Keratinocyte (primary cell): Measurements from ENCODE around the gene ELF5. TPM values are rescaled to one million over a fixed set of nuclear protein-coding genes. Genes with fewer than 3 reads are reported as not detected.

Source experiments
- DNase-seq: peaks from one replicate; pipeline ENCODE4 v3.0.0-alpha.2; 2011; ENCODE audit warnings: low read depth, missing footprints, low spot score
- FAIRE-seq: peaks from 2 replicates; lab custom pipeline; 2011; peaks lifted over from hg19 to GRCh38; lab: Jason Lieb, UNC
- H2AFZ ChIP-seq: 2 replicates; pipeline ENCODE4 v1.6.0; 2012; ENCODE audit warnings: low read length, control low read depth, inconsistent platforms; ENCODE audit not compliant: control insufficient read depth
- H3K27ac ChIP-seq: 2 replicates; pipeline ENCODE4 v1.5.1; 2011; ENCODE audit warnings: low read length; ENCODE audit not compliant: control insufficient read depth, insufficient read depth
- H3K27me3 ChIP-seq: 3 replicates; pipeline ENCODE4 v1.6.0; 2011; ENCODE audit warnings: low read length; ENCODE audit not compliant: control insufficient read depth, insufficient read depth; ENCODE audit errors: extremely low read depth
- H3K36me3 ChIP-seq, 2 experiments: 2 replicates in 1 of 2; 3 replicates in 1 of 2; pipeline ENCODE4 v1.5.1; 2011; ENCODE audit warnings: low read length in 2 of 2, mild to moderate bottlenecking in 1 of 2; ENCODE audit not compliant: control insufficient read depth in 2 of 2, insufficient read depth in 2 of 2; ENCODE audit errors: extremely low read depth in 1 of 2
- H3K4me1 ChIP-seq: 3 replicates; pipeline ENCODE4 v1.5.1; 2011; ENCODE audit warnings: low read length; ENCODE audit not compliant: control insufficient read depth, insufficient read depth; ENCODE audit errors: extremely low read depth
- H3K4me2 ChIP-seq: 3 replicates; pipeline ENCODE4 v1.6.0; 2011; ENCODE audit warnings: low read depth, low read length; ENCODE audit not compliant: control insufficient read depth, insufficient read depth; ENCODE audit errors: extremely low read depth
- H3K4me3 ChIP-seq, 3 experiments: fragments of 200-600 bp in 1 of 3; sonication (generic) in 1 of 3; 2 replicates in 2 of 3; 3 replicates in 1 of 3; pipeline ENCODE4 v1.5.1; 2011 to 2016; ENCODE audit warnings: low read length in 3 of 3, mild to moderate bottlenecking in 3 of 3, control low read depth in 2 of 3, inconsistent platforms in 1 of 3, low read depth in 1 of 3, mixed read lengths in 1 of 3, mixed run types in 1 of 3, moderate library complexity in 1 of 3; ENCODE audit not compliant: control insufficient read depth in 2 of 3, insufficient read depth in 2 of 3; ENCODE audit errors: extremely low read depth in 1 of 3
- H3K79me2 ChIP-seq: 2 replicates; pipeline ENCODE4 v1.6.0; 2012; ENCODE audit warnings: low read length; ENCODE audit not compliant: control insufficient read depth, insufficient read depth
- H3K9ac ChIP-seq: 3 replicates; pipeline ENCODE4 v1.6.0; 2011; ENCODE audit warnings: low read length; ENCODE audit not compliant: control insufficient read depth, insufficient read depth; ENCODE audit errors: extremely low read depth
- H3K9me1 ChIP-seq: 3 replicates; pipeline ENCODE4 v1.6.0; 2011; ENCODE audit warnings: low read length; ENCODE audit not compliant: control insufficient read depth, insufficient read depth; ENCODE audit errors: extremely low read depth
- H3K9me3 ChIP-seq: 2 replicates; pipeline ENCODE4 v1.5.1; 2012; ENCODE audit warnings: low read depth, low read length; ENCODE audit not compliant: control insufficient read depth
- H4K20me1 ChIP-seq: 3 replicates; pipeline ENCODE4 v1.6.0; 2011; ENCODE audit warnings: low read length; ENCODE audit not compliant: control insufficient read depth, insufficient read depth; ENCODE audit errors: extremely low read depth
- EZH2 ChIP-seq: IDR thresholded peaks from one replicate; pipeline ENCODE4 v1.6.1; 2012; ENCODE audit warnings: inconsistent platforms, mild to moderate bottlenecking, low read length, moderate library complexity
- dilution Hi-C: fragments of 300-500 bp; cut with MboI; formaldehyde crosslinking; loops from one replicate; pipeline ENCODE4 v1.7.0; 2020; ENCODE audit warnings: low sequenced_read_pairs; ENCODE audit not compliant: extremely low pct_ligation_motif_present
- polyA plus RNA-seq, 5 experiments: library from polyadenylated mRNA; depleted of rRNA in 3 of 5; stranded (reverse) in 3 of 5; stranded (forward) in 1 of 5; unstranded in 1 of 5; fragments of >200 nt; gene quantifications; 1 replicate in 1 of 5; 2 replicates in 3 of 5; 3 replicates in 1 of 5; pipeline versions ENCODE4 v1.2.1 to v1.2.3, GENCODE V29; 2011 to 2012; ENCODE audit warnings: missing spikeins in 2 of 5, low read depth in 1 of 5, low replicate concordance in 1 of 5
- TF ChIP-seq, protein P1 (sequence below), 3 experiments: IDR thresholded peaks in 1 of 3; conservative IDR thresholded peaks in 1 of 3; optimal IDR thresholded peaks in 1 of 3; 2 replicates in 2 of 3; 3 replicates in 1 of 3; pipeline versions ENCODE3 to v1.5.1; 2011; ENCODE audit warnings: low read length in 3 of 3, mild to moderate bottlenecking in 3 of 3, moderate library complexity in 2 of 3, control low read depth in 1 of 3, inconsistent platforms in 1 of 3; ENCODE audit not compliant: insufficient read depth in 2 of 3; ENCODE audit errors: extremely low read depth in 1 of 3

The ELF5 gene
- polyA plus RNA-seq, 1 donor (not counting 4 experiments of a cell fraction or from before 2014, with no cell fraction given): not detected

GRCh38 chr11:34495239-34495723 lies 18.3 kb downstream of the ELF5 start:
- Histone ChIP-seq H3K4me2 (no peak overlapping the region), H3K79me2 (no peaks in the 10 kb centered on the region), H3K9ac (no peak overlapping the region), H3K36me3 (no peaks in the 10 kb centered on the region), H3K27ac (no peak overlapping the region), H3K9me1 (no peaks in the 10 kb centered on the region), H2AFZ (no peak overlapping the region), H3K9me3 (no peaks in the 10 kb centered on the region), H3K4me1 (no peaks in the 10 kb centered on the region), H3K27me3 (peaks cover 3% of the 10 kb centered on the region), H3K4me3 (no peak overlapping the region), H4K20me1 (no peaks in the 10 kb centered on the region)
- DNase-seq (no peak), FAIRE-seq (no peak)
- dilution Hi-C loops: no loop called here
- TF ChIP-seq, protein P1, sequence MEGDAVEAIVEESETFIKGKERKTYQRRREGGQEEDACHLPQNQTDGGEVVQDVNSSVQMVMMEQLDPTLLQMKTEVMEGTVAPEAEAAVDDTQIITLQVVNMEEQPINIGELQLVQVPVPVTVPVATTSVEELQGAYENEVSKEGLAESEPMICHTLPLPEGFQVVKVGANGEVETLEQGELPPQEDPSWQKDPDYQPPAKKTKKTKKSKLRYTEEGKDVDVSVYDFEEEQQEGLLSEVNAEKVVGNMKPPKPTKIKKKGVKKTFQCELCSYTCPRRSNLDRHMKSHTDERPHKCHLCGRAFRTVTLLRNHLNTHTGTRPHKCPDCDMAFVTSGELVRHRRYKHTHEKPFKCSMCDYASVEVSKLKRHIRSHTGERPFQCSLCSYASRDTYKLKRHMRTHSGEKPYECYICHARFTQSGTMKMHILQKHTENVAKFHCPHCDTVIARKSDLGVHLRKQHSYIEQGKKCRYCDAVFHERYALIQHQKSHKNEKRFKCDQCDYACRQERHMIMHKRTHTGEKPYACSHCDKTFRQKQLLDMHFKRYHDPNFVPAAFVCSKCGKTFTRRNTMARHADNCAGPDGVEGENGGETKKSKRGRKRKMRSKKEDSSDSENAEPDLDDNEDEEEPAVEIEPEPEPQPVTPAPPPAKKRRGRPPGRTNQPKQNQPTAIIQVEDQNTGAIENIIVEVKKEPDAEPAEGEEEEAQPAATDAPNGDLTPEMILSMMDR (optimal IDR thresholded peaks at IDR 0.05 in 1 of 3, IDR thresholded peaks at IDR 0.05 in 1 of 3, conservative IDR thresholded peaks at IDR 0.05 in 1 of 3; ENCODE audit: extremely low read depth in 1 of 3, insufficient read depth in 2 of 3, low read length in 3 of 3): no peak
- no peak for TF ChIP-seq EZH2

DNA sequence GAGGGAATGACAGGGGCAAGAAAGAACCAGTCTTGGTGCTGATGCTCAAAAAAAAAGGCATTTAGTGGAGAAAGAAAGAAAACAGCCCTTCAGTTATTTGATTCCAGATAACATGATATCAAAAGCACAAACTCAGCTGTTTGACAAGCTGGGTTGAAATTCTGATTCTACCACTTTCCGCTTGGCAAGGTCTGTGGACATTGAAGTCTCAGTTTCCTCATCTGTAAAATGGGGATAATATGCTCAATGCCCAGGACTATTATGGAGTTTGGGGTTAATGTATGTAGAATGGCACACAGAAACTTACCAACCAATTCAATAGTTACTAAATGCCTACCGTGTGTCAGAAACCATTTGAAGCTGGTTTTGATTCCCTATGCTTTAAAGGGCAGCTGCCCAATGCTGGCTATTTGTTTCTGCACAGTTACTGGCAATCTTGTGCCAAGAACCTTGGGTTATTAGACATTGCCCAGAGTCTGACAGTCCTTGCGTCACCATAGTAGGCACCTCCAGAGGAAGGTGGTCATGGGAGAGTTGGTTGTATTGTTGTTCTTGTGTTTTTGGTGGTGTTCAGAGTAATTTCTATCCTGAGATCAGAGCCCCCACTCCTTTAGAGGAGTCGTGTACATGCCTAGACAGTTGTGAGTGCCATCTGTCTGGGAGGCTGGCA lies 19.5 kb downstream of the ELF5 start:
- Histone ChIP-seq H3K9me3 (no peaks in the 10 kb centered on the region), H3K27ac (no peak overlapping the region), H3K9ac (no peak overlapping the region), H4K20me1 (no peaks in the 10 kb centered on the region), H3K27me3 (peaks cover 3% of the 10 kb centered on the region), H3K4me1 (no peaks in the 10 kb centered on the region), H3K79me2 (no peaks in the 10 kb centered on the region), H2AFZ (no peak overlapping the region), H3K9me1 (no peaks in the 10 kb centered on the region), H3K4me3 (no peak overlapping the region), H3K36me3 (no peaks in the 10 kb centered on the region), H3K4me2 (no peak overlapping the region)
- FAIRE-seq (no peak), DNase-seq (no peak)
- dilution Hi-C loops: no loop called here
- TF ChIP-seq, protein P1 (optimal IDR thresholded peaks at IDR 0.05 in 1 of 3, IDR thresholded peaks at IDR 0.05 in 1 of 3, conservative IDR thresholded peaks at IDR 0.05 in 1 of 3; ENCODE audit: extremely low read depth in 1 of 3, insufficient read depth in 2 of 3, low read length in 3 of 3): no peak
- no peak for TF ChIP-seq EZH2
